Vagina (tissue), 2 donors: ENCODE data around the gene PARM1.

Source experiments
- CTCF ChIP-seq, 3 experiments: fragments of 450-650 bp in 2 of 3; fragments of 200-600 bp in 1 of 3; sonication (generic) in 1 of 3; IDR thresholded peaks; one replicate each; pipeline ENCODE4 v1.5.1; 2017 to 2019; ENCODE audit warnings: antibody characterized with exemption in 3 of 3, mild to moderate bottlenecking in 2 of 3, moderate library complexity in 2 of 3
- POLR2A ChIP-seq, 2 donors: fragments of 450-650 bp; IDR thresholded peaks; one replicate each; pipeline ENCODE4 v1.6.1; 2017; ENCODE audit warnings: antibody characterized with exemption in 2 of 2, mild to moderate bottlenecking in 2 of 2, moderate library complexity in 2 of 2

- no peak for TF ChIP-seq CTCF (IDR thresholded peaks at IDR 0.05)
- TF ChIP-seq POLR2A (IDR thresholded peaks at IDR 0.05) = no peak
Measured at GRCh38 chr4:74950200-74950599, 17.3 kb downstream of the PARM1 start.
